ENCODE measurements around the gene GMPR.

The GMPR gene

DNA sequence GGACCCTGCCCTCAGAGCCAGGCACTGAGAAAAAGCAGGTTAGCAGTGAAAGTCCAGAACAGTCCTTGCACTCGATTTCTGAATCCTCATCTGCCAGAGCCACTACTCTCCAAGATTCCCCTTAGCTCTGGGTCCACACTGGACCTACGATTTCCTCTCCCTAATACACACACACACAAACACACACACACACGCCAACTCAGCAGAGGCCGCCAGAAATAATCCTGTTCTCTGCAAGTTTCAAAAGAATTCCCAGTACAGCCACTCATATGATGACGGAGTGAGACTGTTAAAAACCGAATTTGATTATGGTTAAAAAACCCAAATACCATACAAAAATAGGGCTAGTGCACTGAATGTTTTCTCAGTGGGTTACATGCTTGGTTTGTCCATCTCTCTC, 90.8 kb downstream of the GMPR start:
- DNase-seq (ENCODE audit: low spot score) = no peak

DNA sequence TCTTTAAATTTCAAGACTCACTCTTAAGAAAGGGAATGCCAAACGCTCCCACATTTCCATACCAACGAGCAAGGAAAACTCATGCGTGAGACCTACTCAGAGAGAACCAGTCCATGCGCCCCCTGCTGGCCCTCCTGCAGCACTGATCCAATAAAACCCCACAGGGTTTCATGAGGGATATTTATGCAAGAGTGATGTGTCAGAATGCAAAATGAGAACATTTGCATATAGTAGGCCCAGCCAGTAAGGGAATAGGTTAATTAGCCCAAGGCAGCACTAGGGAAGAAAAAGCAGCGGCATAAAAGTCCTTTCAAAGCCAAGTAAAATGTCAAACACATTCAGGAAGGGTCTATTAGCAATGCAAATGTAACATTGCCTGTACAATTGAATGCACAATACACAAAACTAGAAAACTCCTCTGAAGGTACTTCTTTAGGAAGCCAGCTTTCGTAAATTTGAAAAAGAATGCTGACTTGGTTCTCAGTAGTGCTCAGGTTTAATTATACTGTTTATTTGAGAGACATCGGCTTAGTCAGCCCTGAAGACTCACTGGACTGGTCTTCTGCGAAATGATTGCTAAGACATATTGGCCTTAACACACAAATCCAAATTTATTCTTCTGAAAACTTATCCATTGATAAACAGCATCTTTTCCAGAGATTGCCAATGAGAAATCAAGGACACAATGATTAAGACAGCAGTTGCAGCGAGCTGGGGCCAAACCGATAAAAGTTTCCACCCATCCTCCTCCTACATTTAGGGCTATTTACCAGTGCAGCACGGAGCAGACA, 93.2 kb downstream of the GMPR start:
- peak; percentile 87 for DNase-seq (ENCODE audit: low spot score)

DNA sequence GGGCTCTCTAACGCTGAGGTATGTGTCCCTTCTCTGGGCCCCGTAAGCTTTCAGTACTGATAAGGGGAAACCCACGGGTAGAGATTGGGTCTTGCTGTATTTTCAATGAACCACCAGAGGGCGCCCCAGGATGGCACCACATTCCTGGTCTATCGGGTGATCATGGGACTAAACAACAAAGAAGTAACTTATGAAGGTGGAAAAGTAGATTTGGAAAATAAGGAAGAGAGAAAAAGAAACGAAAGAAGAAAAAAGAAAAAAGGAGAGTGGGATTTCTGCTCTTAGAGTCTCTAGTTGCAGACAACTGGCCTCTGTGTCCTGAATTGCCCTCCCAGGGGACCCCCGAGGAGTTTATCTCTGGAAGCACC, 93.8 kb downstream of the GMPR start:
- DNase-seq (ENCODE audit: low spot score) = peak; percentile 86

DNA sequence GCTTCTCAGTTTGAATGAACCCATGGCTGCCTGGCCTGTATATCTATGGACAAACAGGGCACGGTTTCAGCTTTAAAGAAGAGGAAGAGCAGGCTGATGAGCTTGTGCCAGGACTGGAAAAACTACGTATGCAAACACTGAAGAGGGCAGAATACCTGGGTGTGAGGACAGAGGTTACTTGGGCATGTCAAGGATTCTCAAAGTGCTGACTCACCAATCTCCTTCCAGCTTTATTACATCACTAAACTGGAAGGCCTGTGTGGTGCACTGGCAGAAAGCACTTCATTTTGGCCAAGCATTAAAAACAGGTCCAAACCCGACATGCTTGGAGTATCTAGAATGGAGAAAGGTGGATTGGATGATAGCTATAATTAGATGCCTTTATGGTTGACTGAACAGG, 95.2 kb downstream of the GMPR start:
- no peak for DNase-seq (ENCODE audit: low spot score)

DNA sequence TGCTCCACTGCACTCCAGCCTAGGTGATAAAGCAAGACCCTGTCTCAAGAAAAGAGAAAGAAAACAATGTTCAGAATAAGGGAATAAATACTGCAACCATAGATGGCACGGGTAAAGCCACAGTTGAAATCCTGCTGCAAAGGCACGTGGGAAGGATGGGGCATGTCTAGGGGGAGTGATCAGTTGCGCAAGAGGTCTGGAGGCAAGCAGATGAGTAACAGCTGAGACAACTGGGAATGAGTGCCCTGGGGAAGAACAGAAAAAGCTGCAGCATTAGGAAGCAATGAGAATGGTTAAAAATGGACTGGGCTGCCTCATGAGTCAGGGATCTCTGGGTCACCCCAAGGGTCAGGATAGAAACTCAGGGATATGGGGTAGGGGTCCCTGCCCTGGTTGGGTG, 96.3 kb downstream of the GMPR start:
- no peak for DNase-seq (ENCODE audit: low spot score)

DNA sequence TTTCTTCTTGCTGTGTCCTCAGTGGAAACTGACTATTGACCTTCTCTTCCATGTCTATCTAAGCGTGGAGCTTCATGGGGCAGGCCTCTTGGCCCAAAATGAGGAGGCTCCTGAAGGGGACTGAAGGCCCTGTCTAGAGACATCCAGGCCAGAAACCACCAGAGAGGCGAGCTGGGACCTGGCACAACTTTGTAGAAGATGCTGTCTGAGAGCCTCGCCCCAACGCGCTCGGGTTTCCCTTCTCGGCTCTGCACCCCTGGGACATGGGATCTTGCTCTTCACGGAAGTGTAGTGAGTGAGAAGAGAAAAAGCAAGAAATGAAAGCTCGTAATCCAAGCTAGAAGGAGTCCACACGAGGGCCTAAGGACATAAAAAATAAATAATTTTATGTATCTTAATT, 96.8 kb downstream of the GMPR start:
- DNase-seq (ENCODE audit: low spot score) = no peak

DNA sequence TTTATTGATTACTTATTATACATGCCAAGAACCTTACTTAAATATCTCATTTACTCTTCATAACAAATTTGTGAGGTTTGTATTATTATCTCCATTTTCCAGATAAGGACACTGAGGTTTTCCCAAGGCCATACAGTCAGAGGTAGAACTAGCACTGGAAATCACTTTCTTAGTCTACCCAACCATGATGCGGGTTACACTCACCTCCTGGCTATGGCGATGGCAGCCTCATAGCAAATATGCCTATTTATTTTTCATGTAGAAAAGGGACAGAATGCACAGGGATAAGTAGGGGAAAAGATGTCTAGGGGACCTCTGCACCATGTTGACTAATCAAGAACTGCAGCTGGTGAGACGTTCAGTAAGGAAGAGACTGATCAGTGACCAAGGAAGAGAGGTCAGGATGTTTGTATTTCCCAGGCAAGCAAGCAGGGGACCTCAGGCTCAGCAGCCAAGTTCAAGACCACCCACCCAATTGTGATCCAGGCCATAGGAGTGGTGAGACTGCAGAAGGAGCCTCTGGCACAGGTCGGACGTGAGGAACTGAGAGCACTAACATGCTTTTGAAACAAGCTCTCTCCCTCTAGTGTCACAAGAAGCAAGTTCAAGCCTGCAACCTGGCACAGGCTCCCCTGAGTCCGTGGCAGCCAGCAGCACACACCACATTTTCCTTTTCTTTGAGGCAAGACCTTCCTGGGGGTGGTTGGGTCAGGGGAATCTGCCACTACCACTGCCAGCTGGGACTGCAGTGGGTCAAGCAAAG, 97.8 kb downstream of the GMPR start:
- no peak for DNase-seq (ENCODE audit: low spot score)

DNA sequence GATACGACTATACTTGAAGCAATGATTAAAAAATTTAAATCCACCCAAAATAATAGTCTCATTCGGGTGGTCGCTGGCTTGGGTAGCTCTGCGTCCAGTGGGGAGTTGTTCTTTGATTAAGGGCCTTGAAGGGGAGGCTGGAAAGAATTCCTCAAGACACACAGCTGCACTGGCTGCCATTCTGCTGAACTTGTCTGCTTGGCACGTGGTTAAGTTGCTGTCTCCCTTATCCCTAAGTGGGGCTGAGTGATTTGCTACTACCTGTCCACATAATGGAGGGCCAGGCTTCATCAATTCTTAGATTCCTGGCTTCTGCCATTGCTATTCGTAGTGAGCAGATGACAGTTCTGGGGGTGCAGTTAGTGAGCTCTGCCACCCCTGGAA, 98.5 kb downstream of the GMPR start:
- DNase-seq (ENCODE audit: low spot score) = no peak

DNA sequence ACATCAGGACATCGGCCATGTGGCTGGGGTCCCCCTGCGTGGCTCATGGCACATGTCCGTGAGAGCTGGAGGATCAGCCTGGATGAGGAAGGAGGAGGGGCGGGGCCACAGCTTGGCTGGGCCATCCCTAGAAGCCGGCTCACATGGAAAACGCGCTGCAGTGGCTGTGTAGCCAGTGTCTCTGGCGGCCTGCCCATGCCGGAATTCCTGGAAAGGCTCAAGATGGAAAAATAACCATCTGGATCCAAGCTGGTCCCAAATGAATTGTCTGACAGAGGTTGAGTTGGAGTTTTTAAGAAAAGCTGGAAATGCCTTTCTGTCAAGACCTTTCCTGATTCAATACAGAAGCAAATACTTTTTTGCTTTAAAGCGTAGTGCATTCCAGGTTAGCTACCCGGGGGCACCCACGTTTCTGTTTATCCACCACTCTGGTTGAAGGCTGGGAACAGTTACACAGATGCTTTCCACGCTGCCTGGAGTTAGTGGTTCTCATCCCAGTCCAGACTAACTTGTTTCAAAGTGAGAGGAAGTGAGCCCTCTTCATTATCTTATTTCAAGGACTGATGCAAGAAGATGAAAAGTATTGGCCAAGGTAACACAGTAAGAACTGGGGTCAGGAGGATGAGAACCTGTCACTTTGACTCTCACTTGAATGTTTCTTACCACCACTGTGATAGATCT, 99.0 kb downstream of the GMPR start:
- no peak for DNase-seq (ENCODE audit: low spot score)

DNA sequence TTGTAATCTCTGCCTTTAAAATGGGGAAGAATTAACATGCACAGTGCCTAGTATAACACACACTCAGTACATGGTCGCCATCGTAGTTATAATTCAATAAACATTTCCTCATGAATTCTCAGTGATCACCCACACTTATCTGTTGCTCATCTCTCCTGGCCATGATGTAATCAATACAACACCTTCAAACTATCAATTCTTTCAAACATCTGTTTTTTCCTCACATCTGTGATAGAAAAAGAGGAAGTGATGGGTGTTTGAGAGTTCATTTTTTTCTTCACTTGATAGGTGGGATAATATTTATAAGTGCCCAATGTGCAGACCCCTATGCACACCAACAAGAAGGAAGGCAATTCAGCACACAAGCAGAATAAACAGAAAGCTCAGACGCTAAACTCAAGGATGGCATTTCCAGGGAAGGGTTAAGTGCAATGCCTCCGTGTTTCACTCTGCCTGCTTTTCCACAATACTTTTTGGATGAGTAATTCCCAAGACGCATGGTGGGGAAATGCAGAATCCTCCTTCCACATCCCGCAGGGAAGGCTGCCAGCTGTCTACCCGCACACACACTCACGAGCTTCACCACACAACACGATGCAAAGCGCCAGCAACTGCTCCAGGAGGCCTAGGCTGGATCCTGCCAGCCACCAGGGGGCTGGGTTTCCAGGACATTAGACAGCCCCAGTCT, 100.3 kb downstream of the GMPR start:
- DNase-seq (ENCODE audit: low spot score) = peak; percentile 21

DNA sequence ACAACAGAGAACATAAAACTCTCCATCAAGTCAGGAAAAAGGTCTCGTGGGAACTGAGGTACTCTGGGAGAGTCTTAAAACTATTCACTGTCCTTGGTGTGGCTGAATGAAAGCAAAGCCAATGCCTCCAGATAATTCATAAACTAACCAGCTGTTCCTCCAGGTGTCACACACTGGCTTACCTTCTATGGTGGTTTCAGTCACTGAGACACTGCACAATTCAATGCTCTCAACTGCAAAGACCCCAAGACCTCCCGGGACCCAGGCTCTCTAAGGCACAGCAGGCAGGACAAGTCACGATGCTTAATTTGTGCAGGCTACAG, 100.8 kb downstream of the GMPR start:
- no peak for DNase-seq (ENCODE audit: low spot score)

DNA sequence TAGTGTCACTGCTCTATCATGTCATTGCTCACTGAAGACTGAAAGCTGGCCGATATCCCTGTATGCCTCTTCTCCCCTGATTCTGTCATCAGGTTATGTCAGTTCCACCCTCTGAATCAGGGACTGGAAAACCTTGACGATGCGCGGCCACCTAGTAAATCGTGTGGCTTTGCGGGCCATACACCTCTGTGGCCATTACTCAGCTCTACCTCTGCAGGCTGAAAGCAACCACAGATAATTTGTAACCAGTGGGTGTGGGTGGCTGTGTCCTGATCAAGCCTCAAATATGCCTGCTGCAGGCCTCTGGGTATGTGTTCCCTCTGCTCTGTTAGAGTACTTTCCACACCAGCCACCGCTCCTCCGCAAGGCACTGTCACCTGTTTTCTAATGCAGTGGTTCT, 105.2 kb downstream of the GMPR start:
- DNase-seq (ENCODE audit: low spot score) = no peak

DNA sequence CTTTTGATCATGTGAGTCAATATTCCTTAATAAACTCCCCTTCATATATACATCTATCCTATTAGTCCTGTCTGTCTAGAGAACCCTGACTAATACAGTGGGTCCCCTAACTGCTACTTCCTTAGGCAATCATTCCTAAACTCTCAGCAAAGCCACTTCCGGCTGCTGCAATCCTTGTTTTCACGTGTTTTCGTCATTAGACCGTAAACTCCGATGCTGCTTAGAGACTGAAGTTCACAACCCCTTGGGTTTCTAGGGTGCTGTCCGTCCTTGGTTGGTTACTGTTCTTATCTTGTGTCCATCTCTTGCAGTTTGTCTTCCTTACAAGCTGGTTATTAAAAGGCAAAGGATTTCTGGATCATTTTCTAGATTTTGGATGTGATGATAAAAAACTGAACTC, 106.4 kb downstream of the GMPR start:
- DNase-seq (ENCODE audit: low spot score) = no peak

Data from germinal center (tissue), 1 donor.